VCaP (cell line): ENCODE measurements around the gene TMEM222.

ENCODE experiments used
- H3K27ac ChIP-seq: fragments of 450-650 bp; 2 replicates; pipeline ENCODE4 v1.5.1; 2017
- TF ChIP-seq, protein P1 (sequence below): fragments of 450-650 bp; conservative IDR thresholded peaks from 2 replicates; pipeline ENCODE4 v1.5.1; 2017; ENCODE audit warnings: mild to moderate bottlenecking, moderate library complexity

The TMEM222 gene

DNA sequence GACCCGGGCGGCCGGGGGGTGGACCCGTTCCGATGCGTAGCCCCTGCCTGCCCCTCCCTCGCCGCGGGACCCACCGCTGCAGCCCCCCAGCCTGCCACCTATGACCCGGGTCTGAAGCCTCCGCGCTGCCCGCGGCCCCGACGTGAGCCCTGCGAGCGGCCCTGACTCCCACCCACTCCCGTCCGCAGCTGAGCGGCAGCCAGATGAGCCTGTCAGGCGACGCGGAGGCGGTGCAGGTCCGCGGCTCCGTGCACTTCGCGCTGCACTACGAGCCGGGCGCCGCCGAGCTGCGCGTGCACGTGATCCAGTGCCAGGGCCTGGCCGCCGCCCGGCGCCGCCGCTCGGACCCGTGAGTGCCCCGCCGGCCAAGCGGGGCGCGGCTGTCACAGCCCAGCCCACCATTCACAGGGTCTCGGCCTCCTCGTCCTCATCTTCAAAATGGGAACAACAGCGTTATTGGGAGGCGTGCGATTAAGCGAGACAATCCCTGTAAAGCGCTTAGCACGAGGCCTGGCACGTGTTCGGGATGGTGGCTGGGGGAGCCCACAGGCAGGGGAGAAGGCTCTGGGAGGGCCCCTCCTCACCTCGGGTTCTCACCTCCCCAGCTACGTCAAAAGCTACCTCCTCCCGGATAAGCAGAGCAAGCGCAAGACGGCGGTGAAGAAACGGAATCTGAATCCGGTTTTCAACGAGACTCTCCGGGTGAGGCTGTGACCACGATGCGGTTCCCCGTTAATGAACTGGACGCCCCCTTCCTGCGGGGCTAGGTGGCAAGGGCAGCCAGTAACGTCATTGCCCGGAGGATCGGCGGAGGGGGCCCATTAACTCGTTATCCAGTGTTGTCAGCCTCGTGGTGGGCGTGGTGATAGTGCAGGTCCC, 28.1 kb downstream of the TMEM222 start:
- TF ChIP-seq, protein P1, sequence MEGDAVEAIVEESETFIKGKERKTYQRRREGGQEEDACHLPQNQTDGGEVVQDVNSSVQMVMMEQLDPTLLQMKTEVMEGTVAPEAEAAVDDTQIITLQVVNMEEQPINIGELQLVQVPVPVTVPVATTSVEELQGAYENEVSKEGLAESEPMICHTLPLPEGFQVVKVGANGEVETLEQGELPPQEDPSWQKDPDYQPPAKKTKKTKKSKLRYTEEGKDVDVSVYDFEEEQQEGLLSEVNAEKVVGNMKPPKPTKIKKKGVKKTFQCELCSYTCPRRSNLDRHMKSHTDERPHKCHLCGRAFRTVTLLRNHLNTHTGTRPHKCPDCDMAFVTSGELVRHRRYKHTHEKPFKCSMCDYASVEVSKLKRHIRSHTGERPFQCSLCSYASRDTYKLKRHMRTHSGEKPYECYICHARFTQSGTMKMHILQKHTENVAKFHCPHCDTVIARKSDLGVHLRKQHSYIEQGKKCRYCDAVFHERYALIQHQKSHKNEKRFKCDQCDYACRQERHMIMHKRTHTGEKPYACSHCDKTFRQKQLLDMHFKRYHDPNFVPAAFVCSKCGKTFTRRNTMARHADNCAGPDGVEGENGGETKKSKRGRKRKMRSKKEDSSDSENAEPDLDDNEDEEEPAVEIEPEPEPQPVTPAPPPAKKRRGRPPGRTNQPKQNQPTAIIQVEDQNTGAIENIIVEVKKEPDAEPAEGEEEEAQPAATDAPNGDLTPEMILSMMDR, result no peak
- H3K27ac ChIP-seq, result peak overlapping the region; percentile 91

DNA sequence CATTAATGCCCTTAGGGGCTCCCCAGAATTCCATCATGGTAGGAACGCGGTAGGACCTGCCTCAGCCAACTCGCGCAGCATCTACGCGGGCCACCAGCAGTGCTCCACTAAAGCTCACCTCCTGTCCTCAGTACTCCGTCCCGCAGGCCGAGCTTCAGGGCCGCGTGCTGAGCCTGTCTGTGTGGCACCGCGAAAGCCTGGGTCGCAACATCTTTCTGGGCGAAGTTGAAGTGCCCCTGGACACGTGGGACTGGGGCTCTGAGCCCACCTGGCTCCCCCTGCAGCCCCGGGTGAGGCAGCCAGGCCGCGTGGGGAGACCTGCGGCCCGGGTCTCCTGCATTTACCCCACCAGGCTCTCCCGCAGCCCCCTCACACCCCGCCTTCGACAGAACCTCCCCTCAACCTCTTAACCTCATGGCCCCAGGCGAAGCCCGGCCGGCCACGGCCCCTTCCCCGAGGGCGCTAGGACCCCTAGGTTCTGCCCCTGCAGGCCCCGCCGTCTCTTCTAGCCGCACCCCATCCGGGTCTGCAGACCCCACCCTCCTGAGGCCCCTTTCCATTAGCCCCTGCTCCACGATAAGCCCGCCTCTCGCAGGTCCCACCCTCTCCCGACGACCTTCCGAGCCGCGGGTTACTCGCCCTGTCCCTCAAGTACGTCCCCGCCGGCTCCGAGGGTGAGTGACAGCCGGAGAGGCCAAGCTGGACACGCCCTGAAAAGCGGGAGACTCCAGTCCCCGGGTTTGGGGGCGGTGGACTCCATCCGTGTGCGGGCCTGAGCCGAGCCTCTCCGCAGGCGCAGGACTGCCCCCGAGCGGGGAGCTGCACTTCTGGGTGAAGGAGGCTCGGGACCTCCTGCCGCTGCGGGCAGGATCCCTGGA, 28.9 kb downstream of the TMEM222 start:
- H3K27ac ChIP-seq, result peak overlapping the region; percentile 91; the same call in 1 of the 2 replicates
- TF ChIP-seq, protein P1, result no peak

DNA sequence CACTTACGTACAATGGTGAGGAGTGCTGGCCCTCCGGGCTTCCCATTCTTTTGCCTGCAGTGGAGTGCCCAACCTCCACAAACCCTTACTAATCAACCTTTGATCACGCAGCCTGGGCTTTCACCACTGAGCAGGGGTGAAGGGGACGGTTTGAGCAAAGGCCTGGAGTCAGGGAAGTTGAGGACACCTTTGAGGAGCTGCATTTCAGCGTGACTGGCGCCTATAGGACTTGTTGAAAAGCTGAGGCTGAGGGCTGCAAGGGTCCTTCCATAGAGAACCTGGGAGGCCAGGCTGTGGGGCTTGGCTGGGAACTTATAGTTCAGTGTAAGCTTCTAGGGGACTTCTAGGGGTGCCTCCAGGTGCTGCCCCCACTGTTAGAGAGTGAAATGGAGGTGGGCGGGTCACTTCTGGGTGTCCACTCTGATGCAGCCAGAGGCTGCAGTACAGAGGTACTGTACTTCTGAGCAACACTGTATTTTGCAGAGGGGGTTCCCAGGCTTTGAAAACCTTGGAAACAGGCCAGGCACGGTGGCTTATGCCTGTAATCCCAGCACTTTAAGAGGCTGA, 29.7 kb downstream of the TMEM222 start:
- H3K27ac ChIP-seq, result no peak overlapping the region
- TF ChIP-seq, protein P1, result no peak

DNA sequence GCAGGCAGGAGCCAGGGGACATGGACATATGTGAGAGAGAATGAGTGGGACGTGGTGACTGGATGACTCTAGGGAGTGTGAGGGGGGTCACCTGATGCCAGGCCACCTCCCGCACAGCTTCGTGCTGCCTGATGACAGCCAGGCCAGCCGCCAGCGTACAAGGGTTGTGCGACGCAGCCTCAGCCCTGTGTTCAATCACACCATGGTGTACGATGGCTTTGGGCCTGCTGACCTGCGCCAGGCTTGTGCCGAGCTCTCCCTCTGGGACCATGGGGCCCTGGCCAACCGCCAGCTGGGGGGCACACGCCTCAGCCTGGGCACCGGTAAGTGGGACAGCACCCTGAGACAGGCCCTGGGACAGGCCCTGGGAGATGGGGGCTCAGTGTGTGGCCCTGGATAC, 31.2 kb downstream of the TMEM222 start:
- TF ChIP-seq, protein P1, result no peak
- H3K27ac ChIP-seq, result no peak overlapping the region

DNA sequence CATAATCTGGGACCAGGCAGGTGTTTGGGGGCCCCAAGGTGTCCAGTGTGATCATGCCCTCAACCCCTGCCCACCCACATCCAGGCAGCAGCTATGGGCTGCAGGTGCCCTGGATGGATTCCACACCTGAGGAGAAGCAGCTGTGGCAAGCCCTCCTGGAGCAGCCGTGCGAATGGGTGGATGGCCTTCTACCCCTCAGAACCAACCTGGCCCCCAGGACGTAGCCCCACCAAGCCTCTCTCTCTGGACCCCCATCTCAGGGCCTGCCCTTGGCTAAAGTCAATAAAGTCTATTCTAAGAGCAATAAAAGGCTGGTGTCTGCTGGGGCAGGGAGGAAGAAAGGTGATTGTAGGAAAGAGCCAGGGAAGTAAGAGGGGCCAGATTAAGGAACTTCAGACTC, 31.7 kb downstream of the TMEM222 start:
- no peak overlapping the region for H3K27ac ChIP-seq

DNA sequence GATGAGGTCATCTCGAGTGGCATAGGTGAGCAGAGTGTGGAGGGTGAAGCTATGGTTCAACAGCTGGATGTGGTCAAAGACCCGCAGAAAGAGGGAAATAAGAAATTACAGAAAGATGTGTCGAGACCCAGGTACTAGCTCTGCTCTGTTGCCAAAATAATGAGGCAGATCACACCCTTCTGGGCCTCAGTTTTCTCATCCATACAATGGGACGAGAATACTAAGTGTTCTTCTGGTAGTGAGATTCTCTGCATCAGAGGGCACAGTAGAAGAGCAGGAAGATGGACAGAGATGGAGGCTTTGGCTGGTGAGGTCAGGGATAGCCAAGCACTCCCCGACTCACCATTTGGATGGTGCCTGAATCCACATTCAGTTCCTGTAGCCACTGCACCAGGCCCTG, 33.7 kb downstream of the TMEM222 start:
- TF ChIP-seq, protein P1, result no peak
- no peak overlapping the region for H3K27ac ChIP-seq

More for the DNA sequence above, 31.7 kb downstream of the TMEM222 start:
- TF ChIP-seq, protein P1, result no peak

DNA sequence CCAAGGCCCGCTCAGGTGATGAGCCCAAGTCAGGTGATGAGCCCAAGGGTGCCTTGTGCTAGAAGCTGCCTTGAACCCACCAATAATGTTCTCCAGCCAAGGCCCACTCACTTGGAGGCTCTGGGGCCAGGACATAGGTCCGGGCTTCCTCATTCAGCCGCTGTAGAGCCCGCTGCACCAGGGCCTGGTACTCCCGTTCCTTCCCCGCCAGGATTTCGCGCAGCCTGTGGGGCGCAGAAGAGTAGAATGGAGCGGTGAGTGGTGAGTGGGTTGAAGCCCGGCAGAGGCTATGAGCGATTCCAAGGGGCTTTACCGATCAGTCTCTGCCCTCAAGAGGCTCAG, 34.3 kb downstream of the TMEM222 start:
- H3K27ac ChIP-seq, result no peak overlapping the region
- TF ChIP-seq, protein P1, result no peak
